Smooth muscle cell (in vitro differentiated cells): ENCODE data around the gene C1QTNF7. TPM values are rescaled to one million over a fixed set of nuclear protein-coding genes. Genes with fewer than 3 reads are reported as not detected.

Experiments used
- DNase-seq: peaks from one replicate; lab custom pipeline; 2025; ENCODE audit not compliant: unreplicated experiment; lab: John Stamatoyannopoulos, UW
- H2AFZ ChIP-seq: fragments of 200-600 bp; sonication (generic); 2 replicates; pipeline ENCODE4 v1.6.0; 2016; ENCODE audit warnings: antibody characterized with exemption, low read depth, mild to moderate bottlenecking
- H3F3A ChIP-seq: fragments of 200-600 bp; sonication (generic); 2 replicates; pipeline ENCODE4 v1.6.0; 2017; ENCODE audit warnings: antibody characterized with exemption, low read depth
- H3K27ac ChIP-seq: fragments of 200-600 bp; sonication (generic); 2 replicates; pipeline ENCODE4 v1.5.1; 2016; ENCODE audit warnings: low read depth, mild to moderate bottlenecking
- H3K27me3 ChIP-seq: fragments of 200-600 bp; sonication (generic); 2 replicates; pipeline ENCODE4 v1.6.1; 2016; ENCODE audit warnings: low read depth, mild to moderate bottlenecking
- H3K36me3 ChIP-seq: fragments of 200-600 bp; sonication (generic); 2 replicates; pipeline ENCODE4 v1.5.1; 2016; ENCODE audit warnings: low read depth
- H3K4me1 ChIP-seq: fragments of 200-600 bp; sonication (generic); 2 replicates; pipeline ENCODE4 v1.5.1; 2016; ENCODE audit warnings: low read depth
- H3K4me2 ChIP-seq: fragments of 200-600 bp; sonication (generic); 2 replicates; pipeline ENCODE4 v1.6.0; 2016; ENCODE audit warnings: mild to moderate bottlenecking
- H3K4me3 ChIP-seq: fragments of 200-600 bp; sonication (generic); 2 replicates; pipeline ENCODE4 v1.5.1; 2016; ENCODE audit warnings: mild to moderate bottlenecking
- H3K79me2 ChIP-seq: fragments of 200-600 bp; sonication (generic); 2 replicates; pipeline ENCODE4 v1.6.0; 2016; ENCODE audit warnings: low read depth, mild to moderate bottlenecking
- H3K9ac ChIP-seq: fragments of 200-600 bp; sonication (generic); 2 replicates; pipeline ENCODE4 v1.6.0; 2016; ENCODE audit warnings: low read depth
- H3K9me3 ChIP-seq: fragments of 200-600 bp; sonication (generic); replicated peaks from 2 replicates; pipeline ENCODE4 v1.5.1; 2016; ENCODE audit warnings: low read depth
- H4K20me1 ChIP-seq: fragments of 200-600 bp; sonication (generic); 2 replicates; pipeline ENCODE4 v1.6.0; 2016; ENCODE audit warnings: low read depth
- WGBS: methylation state at CpG from one replicate; pipeline ENCODE4 v1.1.7; 2016; ENCODE audit warnings: low lambda C conversion rate; 5-methylcytosine and 5-hydroxymethylcytosine counted together
- polyA plus RNA-seq: library from polyadenylated mRNA; unstranded; fragments of >200 nt; fragmentation: Nextera tagmentation; extraction: Ambion mirVana; gene quantifications from 2 replicates; pipeline ENCODE4 v1.2.1, GENCODE V29; 2016
- total RNA-seq: library from RNA; depleted of rRNA; stranded (reverse); fragments of >200 nt; gene quantifications from 2 replicates; pipeline ENCODE4 v1.2.3, GENCODE V29; 2014
- TF ChIP-seq, protein P1 (sequence below): fragments of 200-600 bp; sonication (generic); IDR thresholded peaks from 2 replicates; pipeline ENCODE4 v1.5.1; 2017; ENCODE audit warnings: borderline replicate concordance, mild to moderate bottlenecking, antibody characterized with exemption; ENCODE audit not compliant: insufficient read depth, poor library complexity, severe bottlenecking

Gene C1QTNF7
- total and polyA plus RNA-seq, 2 experiments from 2014 or later = 2.3 to 5.3 TPM

DNA sequence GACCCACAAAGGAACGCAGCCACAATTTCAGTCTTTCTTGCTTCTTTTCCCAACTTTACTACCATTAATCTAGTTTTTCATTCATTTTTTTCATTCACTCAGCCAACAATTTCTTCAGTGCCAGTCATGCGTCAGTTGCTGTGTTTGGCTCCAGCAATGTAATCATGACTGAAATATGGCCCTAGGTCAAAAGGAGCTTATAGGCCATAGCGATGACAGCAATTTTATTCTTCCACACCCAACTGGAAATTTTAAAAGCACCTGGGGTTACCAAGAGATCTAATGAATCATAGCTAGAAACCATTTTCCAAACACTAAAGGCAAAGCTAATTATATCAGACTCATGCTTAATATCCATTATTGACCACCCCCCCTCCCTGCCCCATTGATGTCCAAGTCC, 29.8 kb upstream of the C1QTNF7 start:
- Histone ChIP-seq H2AFZ (no peak overlapping the region), H3F3A (peaks cover 5% of the 10 kb centered on the region), H3K79me2 (no peaks in the 10 kb centered on the region), H3K9me3 (no peaks in the 10 kb centered on the region), H4K20me1 (no peaks in the 10 kb centered on the region), H3K36me3 (no peaks in the 10 kb centered on the region), H3K4me2 (no peak overlapping the region), H3K4me1 (no peaks in the 10 kb centered on the region), H3K9ac (no peak overlapping the region), H3K4me3 (no peak overlapping the region), H3K27ac (no peak overlapping the region), H3K27me3 (no peaks in the 10 kb centered on the region)
- 86% methylated on average over 3 of the region's 3 CpGs for WGBS
- no peak for DNase-seq
- TF ChIP-seq, protein P1, sequence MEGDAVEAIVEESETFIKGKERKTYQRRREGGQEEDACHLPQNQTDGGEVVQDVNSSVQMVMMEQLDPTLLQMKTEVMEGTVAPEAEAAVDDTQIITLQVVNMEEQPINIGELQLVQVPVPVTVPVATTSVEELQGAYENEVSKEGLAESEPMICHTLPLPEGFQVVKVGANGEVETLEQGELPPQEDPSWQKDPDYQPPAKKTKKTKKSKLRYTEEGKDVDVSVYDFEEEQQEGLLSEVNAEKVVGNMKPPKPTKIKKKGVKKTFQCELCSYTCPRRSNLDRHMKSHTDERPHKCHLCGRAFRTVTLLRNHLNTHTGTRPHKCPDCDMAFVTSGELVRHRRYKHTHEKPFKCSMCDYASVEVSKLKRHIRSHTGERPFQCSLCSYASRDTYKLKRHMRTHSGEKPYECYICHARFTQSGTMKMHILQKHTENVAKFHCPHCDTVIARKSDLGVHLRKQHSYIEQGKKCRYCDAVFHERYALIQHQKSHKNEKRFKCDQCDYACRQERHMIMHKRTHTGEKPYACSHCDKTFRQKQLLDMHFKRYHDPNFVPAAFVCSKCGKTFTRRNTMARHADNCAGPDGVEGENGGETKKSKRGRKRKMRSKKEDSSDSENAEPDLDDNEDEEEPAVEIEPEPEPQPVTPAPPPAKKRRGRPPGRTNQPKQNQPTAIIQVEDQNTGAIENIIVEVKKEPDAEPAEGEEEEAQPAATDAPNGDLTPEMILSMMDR = no peak

- Histone ChIP-seq H4K20me1 (no peaks in the 10 kb centered on the region), H3K4me1 (no peaks in the 10 kb centered on the region), H2AFZ (no peak overlapping the region), H3K27ac (no peak overlapping the region), H3K4me3 (no peak overlapping the region), H3K36me3 (no peaks in the 10 kb centered on the region), H3K4me2 (no peak overlapping the region), H3K27me3 (no peaks in the 10 kb centered on the region), H3K9ac (no peak overlapping the region), H3K79me2 (no peaks in the 10 kb centered on the region), H3F3A (peaks cover 5% of the 10 kb centered on the region), H3K9me3 (no peaks in the 10 kb centered on the region)
- TF ChIP-seq, protein P1 = no peak
- no peak for DNase-seq
- 79% methylated on average over 4 of the region's 4 CpGs for WGBS
Observed at GRCh38 chr4:15398732-15399131, 29.1 kb upstream of the C1QTNF7 start.

DNA sequence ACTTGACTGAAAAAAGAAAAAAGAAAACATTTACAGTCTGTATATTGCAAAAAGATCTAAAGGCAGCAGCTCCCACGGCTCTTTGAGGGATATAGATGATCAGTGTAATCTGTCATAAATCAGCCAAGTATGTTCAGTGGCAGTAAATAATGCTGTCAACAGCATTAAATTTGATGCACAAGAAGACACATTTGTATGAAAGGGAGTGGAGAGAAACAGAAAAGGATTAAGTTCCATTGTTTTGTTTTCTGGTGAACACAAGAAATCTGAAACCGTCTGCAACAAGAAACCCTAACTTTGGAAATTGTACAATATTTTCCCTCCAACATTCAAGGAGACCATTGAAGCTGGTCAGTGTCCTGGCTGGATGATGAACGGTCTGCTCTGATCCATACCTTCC, 27.6 kb upstream of the C1QTNF7 start:
- Histone ChIP-seq H3K4me3 (no peak overlapping the region), H3K79me2 (no peaks in the 10 kb centered on the region), H3K4me2 (no peak overlapping the region), H2AFZ (no peak overlapping the region), H3K9me3 (no peaks in the 10 kb centered on the region), H4K20me1 (no peaks in the 10 kb centered on the region), H3K36me3 (no peaks in the 10 kb centered on the region), H3K27ac (no peak overlapping the region), H3K4me1 (no peaks in the 10 kb centered on the region), H3K9ac (no peak overlapping the region), H3F3A (peaks cover 5% of the 10 kb centered on the region), H3K27me3 (no peaks in the 10 kb centered on the region)
- DNase-seq = no peak
- WGBS = 85% methylated on average over 3 of the region's 3 CpGs
- TF ChIP-seq, protein P1 = no peak

GRCh38 chr4:15400981-15401671, 26.7 kb upstream of the C1QTNF7 start:
- no peak overlapping the region for H3K9ac ChIP-seq
- DNase-seq = no peak
- 66% methylated on average over 9 of the region's 9 CpGs for WGBS

More at GRCh38 chr4:15400981-15401671, 26.7 kb upstream of the C1QTNF7 start:
- H3K4me1 ChIP-seq = no peaks in the 10 kb centered on the region
- no peak overlapping the region for H3K27ac ChIP-seq
- H3K9me3 ChIP-seq = no peaks in the 10 kb centered on the region
- TF ChIP-seq, protein P1 = no peak
- no peak overlapping the region for H2AFZ ChIP-seq
- peaks cover 5% of the 10 kb centered on the region for H3F3A ChIP-seq
- H3K4me3 ChIP-seq = no peak overlapping the region
- no peaks in the 10 kb centered on the region for H4K20me1 ChIP-seq
- H3K79me2 ChIP-seq = no peaks in the 10 kb centered on the region
- H3K27me3 ChIP-seq = no peaks in the 10 kb centered on the region
- H3K36me3 ChIP-seq = no peaks in the 10 kb centered on the region
- H3K4me2 ChIP-seq = peak overlapping the region; percentile 61
